GM18499 (cell line): Measurements from ENCODE around the gene CARD19.

ENCODE experiments used
- ATAC-seq: cut with Tn5 transposase; IDR thresholded peaks from one replicate; pipeline ENCODE4 v1.9.1; 2021; ENCODE audit warnings: moderate number of reproducible peaks; ENCODE audit not compliant: insufficient read depth, unreplicated experiment

The CARD19 gene, protein sequence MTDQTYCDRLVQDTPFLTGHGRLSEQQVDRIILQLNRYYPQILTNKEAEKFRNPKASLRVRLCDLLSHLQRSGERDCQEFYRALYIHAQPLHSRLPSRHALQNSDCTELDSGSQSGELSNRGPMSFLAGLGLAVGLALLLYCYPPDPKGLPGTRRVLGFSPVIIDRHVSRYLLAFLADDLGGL

DNA sequence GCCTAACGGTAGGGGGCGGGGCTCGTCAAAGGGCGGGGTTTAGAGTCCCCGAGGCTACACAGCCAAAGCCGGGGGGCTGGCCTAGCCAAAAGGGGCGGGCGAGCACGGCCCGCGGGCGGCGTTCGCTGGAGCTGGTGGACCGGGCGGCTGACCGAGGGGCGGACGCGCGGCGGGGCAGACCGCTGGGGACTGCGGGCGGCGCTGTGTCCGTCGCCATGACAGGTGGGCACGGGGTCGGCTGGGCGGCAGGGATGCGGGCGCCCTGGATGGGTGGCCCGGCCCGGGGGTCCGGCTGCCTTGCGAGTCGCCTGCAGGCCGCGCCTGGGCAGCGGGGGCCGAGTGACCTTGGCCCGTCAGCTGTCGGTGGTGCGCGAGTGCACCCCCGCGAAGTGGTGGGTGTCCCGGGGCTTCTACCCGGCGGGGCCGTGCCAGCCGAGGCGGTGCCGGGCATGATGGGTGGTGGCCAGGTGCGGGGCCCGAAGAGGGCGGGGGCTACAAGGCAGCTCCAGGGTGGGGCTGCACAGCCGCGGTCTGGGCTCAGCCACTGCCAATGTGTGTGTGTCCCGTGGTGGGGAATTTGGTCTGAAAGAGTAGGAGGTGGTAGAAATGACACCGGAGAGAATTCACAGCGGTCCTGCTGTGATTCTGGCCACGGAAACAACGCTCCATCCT is at the start of gene CARD19:
Gene CARD19 (plus strand): TSS at position 87 of the 672 bp plus-strand sequence. CDS start 129 bp downstream, at position 216.
- ATAC-seq: no peak

- ATAC-seq: no peak
These were observed 47.2 kb upstream of the CARD19 start for GRCh38 chr9:93048566-93049448.

DNA sequence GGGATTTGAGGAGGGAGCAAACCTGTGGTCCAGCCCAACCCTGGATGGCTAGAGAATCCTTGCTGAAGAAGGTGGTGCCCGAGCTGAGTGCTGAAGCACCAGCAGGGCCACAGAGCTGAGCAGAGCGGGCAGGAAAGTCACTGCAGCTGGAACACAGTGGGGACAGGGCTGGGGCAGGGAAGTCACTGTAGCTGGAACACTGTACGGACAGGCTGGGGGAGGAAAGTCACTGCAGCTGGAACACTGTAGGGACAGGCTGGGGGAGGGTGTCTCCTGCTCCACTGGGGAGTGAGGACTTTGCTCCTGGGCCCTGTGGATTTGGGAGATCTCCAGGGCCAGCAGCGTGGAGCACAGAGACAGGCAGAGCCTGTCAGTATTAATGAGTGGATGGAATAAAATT is 46.5 kb upstream of the CARD19 start:
- ATAC-seq: no peak

DNA sequence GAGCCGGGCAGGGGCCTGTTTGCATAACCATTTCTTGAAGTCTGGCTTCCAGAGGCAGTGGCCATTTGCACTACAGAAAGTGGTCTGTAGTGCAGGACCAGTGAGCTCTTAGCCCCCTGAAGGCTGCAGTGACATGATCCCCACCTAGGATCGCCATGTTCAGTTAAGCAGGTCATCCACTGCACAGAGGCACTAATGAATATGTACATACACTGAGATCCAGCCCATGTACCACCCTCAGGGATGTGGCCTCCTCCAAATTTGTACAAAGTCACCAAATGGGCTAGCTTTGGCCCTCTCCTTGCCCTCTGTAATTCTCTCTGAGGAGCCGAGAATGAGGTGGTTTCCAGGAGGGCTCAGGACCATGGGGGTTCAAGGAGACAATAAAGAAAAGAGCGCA is 45.8 kb upstream of the CARD19 start:
- ATAC-seq: no peak

DNA sequence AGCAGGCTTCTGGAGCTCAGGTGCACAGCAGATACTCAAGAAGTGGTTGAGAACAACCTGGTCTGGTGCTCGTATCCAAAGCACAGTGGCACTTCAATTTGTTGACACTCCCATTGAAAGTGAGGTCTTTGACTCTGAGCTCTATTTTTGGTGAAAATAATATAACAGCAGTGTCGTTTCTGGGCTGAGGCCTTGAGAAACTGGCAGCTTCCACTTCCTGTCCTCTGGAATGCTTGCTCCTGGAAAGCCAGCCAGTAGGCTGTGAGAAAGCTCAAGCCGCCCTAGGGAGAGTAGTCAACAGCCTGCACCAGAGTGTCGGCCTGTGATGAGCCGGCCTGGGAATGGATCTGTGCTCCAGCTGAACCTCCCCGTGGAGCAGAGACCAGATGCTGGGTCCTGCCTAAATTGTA is 44.3 kb upstream of the CARD19 start:
- ATAC-seq: no peak

DNA sequence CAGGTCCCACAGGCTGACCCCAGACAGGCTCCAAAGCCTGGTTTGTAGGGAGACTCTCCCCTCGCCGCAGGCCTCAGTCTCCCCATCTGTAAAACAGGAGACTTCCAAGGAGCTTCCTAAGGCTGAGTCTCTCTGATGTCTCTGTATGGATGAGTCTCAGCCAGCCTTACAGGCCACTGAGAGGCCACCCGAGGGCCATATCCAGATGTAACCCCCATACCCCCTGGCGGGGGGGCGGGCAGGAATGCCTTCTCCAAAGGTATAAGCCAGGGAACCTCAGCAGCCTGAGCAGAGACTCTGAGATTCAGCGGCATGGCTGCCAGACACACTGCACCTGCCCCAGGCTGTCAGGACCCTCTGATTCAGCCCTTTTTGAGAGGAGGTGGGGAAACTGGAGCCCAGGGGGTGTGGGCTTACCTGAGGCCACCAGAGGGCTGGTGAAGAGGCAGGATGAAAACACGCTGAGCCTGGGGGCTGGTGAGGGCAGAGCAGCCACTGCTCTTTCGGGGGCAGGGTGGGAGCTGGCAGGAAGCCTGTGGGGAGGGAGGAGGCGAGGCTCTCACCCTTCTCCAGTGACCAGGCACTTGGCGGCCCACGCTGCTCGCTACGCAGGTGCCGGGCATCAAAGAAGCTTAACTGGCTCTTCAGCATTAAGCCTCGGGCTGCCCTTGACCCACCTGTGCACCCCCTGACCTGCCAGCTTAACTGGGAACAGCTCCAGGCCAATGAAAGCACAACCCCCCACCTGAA is 43.1 kb upstream of the CARD19 start:
- no peak for ATAC-seq

DNA sequence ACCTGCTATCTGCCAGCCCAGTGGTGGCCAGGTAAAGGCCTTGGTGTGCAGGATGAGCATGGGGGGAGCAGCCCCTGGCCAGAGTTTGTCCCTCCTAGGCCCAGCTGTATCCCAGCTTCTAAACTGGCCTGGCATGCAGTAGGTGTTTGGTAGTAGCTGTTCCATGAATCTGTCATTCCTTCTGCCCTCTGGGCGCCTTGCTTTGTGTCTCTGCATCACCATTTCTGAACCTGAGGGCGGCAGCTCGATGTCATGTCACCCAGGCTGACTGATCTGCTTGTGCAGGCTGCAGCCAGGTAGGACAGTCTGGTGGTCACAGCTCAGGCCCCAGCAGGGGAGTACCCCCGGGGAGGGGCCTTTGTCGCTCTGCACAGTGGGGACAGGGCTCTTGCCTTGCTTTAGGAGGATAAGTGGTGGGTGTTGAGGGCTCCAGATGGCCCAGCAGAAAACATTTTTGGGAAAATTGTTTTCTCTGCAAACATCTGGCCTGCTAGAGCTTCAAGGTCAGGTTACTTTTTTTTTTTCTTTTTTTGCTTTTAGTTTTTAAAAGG is 42.2 kb upstream of the CARD19 start:
- no peak for ATAC-seq

GRCh38 chr9:93054758-93055704 is 41.0 kb upstream of the CARD19 start:
- no peak for ATAC-seq

GRCh38 chr9:93057042-93057702 is 38.8 kb upstream of the CARD19 start:
- no peak for ATAC-seq

- ATAC-seq: no peak
These were observed 38.2 kb upstream of the CARD19 start for GRCh38 chr9:93057703-93058354.

DNA sequence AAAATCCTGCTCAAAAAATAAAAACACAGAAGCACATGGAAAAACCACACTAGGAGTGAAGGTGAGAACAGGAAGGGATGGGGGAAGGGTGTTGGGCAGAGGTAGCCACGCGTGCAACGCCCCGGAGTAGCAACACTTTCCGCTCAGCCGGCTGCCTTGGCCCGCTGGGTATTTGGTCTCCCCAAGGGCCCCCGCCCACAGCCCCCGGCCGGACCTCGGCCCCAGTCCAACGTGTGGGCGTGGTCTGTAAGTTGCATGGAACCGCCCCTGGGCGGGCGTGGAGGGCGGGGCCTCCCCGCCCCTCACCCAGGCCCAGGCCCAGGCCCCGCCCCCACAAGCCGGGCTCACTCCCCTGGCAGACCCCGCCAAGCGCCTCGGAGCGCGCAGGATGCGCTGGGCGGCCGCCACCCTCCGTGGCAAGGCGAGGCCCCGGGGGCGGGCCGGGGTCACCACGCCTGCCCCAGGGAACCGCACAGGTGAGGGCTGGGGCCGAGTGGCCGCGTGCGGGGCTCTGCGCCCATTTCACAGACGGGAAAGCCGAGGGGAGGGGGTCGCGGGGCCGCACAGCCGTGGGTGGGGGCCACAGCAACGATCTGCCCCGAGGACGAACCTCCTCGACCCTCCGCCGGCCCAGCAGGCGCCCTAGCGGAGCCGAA is 37.5 kb upstream of the CARD19 start, which contains the start of gene SUSD3:
Gene SUSD3 (plus strand): TSS at position 347 of the 656 bp plus-strand sequence. CDS start 42 bp downstream, at position 389.
- no peak for ATAC-seq

GRCh38 chr9:93059011-93059714 is 36.9 kb upstream of the CARD19 start:
- ATAC-seq: no peak

- no peak for ATAC-seq
These were observed 36.1 kb upstream of the CARD19 start for GRCh38 chr9:93059715-93060578.

DNA sequence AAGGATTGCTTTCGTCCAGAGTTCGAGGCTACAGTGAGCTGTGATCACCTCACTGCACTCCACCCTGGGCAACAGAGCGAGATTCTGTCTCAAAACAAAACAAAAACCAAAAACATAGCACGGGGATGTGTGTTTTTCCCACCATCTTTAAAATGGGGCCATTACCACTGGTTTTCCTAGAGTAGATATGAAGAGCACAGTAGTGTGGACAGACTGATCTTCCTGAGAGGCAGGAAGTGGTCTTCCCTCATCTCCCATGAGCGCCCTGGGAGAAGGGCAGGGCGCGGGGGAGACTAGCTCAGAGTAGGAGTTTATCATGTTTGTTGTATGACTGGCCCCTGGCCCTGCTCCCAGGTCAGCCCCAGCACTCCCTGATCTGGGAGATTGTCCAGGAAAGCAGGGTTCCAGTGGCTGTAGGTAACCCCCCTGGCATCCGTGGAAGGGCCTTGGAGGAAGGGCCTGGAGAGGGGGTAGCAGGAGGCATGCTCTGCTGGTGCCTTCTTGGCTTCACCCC is 35.2 kb upstream of the CARD19 start:
- ATAC-seq: no peak

DNA sequence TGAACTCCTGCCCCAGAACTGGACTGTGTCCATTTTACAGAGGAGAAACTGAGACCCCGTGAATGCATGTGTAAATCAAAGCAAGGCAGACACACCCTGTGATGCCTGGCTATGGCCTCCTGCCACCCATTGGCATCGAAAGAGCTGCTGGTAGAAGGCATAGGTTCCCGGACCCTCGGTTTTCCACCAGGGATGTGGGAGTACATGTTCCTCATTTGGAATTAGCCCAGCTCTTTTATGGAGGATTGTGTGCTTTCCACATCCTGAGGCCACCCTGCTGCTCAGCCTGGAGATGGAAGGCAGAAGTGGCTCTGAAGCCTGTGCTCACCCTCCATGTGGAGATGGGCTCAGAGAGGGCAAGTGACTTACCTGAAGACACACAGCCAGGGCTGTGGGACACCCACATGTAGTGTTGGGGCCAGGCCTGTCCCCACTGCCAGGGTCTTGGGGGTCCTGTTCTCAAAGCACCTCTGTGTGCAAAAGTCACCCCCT is 34.7 kb upstream of the CARD19 start:
- ATAC-seq: no peak
